HUES6 (cell line): Measurements from ENCODE around the gene GFI1.

ENCODE experiments used
- H3K27ac ChIP-seq: 2 replicates; pipeline ENCODE4 v1.7.0; 2013; ENCODE audit warnings: low read depth, mild to moderate bottlenecking, low read length, inconsistent platforms
- H3K27me3 ChIP-seq: 2 replicates; pipeline ENCODE4 v1.6.1; 2013; ENCODE audit warnings: low read length; ENCODE audit not compliant: control insufficient read depth, insufficient read depth
- H3K36me3 ChIP-seq: 2 replicates; pipeline ENCODE4 v1.6.1; 2013; ENCODE audit warnings: low read length; ENCODE audit not compliant: control insufficient read depth, insufficient read depth
- H3K4me1 ChIP-seq: 2 replicates; pipeline ENCODE4 v1.6.1; 2013; ENCODE audit warnings: low read length; ENCODE audit not compliant: control insufficient read depth, insufficient read depth
- H3K4me3 ChIP-seq: 2 replicates; pipeline ENCODE4 v1.5.1; 2013; ENCODE audit warnings: low read depth, low read length
- H3K9ac ChIP-seq: one replicate; pipeline ENCODE4 v1.6.1; 2013; ENCODE audit warnings: mild to moderate bottlenecking, low read length
- H3K9me3 ChIP-seq: 2 replicates; pipeline ENCODE4 v1.6.1; 2013; ENCODE audit warnings: low read depth, low read length; ENCODE audit not compliant: control insufficient read depth, insufficient read depth

GFI1 gene

DNA sequence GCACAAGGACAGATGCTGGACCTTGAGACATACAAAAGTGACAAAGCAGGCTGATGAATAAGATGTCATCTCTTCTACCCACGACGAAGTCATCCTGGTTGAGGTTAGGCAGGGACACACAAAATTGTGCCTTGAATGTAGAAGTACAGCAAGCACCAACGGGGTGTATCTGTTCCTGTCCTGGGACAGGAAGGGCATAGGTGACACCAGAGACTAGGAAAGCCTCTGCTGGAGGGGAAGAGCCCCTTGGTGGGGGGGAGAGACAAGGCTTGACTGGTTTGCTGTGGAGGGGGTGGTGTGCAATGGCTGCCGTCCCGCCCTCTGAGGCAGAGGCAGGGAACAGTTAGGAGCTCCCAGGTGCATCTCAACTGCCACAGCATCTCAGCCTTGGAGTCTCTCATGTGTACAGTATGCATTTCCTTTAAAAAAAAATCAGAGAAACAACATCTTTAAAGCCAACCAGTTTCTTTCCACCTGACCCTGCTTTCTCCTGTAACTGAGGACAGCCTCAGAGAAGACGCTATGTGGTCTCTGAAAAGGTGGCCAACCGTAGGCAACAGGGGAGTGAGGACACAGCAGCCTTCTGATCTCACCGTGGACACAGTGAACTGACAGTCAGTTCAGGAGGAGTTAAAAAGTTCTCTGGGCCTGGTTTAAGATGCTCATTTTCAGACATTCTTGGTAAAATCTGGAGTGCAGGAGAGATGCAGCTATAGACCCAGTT, 17.7 kb upstream of the GFI1 start:
- no peak overlapping the region for H3K4me3 ChIP-seq
- no peaks in the 10 kb centered on the region for H3K9me3 ChIP-seq
- no peak overlapping the region for H3K27ac ChIP-seq
- no peaks in the 10 kb centered on the region for H3K4me1 ChIP-seq
- H3K27me3 ChIP-seq, result no peaks in the 10 kb centered on the region
- no peaks in the 10 kb centered on the region for H3K36me3 ChIP-seq
- H3K9ac ChIP-seq, result no peak overlapping the region

DNA sequence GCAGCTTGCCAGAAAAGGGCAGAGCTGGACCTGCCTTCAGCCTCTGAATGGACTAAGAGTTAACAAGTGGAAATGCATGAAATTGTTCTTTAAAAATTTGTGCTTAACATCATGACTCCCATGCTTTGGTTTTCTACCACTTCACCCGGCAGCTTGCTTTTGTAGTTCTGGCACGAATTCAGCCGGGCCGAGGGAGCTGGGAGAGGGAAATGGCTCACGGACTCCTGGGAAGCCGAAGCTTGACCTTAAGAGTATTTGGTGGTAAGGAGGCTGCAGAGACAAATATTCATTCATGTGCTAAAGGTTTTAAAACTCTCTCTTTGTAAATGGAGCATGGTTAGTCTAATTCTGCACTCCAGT, 17.2 kb upstream of the GFI1 start:
- H3K27me3 ChIP-seq, result no peaks in the 10 kb centered on the region
- H3K4me3 ChIP-seq, result no peak overlapping the region
- no peaks in the 10 kb centered on the region for H3K36me3 ChIP-seq
- no peaks in the 10 kb centered on the region for H3K4me1 ChIP-seq
- no peak overlapping the region for H3K9ac ChIP-seq
- no peaks in the 10 kb centered on the region for H3K9me3 ChIP-seq
- no peak overlapping the region for H3K27ac ChIP-seq

DNA sequence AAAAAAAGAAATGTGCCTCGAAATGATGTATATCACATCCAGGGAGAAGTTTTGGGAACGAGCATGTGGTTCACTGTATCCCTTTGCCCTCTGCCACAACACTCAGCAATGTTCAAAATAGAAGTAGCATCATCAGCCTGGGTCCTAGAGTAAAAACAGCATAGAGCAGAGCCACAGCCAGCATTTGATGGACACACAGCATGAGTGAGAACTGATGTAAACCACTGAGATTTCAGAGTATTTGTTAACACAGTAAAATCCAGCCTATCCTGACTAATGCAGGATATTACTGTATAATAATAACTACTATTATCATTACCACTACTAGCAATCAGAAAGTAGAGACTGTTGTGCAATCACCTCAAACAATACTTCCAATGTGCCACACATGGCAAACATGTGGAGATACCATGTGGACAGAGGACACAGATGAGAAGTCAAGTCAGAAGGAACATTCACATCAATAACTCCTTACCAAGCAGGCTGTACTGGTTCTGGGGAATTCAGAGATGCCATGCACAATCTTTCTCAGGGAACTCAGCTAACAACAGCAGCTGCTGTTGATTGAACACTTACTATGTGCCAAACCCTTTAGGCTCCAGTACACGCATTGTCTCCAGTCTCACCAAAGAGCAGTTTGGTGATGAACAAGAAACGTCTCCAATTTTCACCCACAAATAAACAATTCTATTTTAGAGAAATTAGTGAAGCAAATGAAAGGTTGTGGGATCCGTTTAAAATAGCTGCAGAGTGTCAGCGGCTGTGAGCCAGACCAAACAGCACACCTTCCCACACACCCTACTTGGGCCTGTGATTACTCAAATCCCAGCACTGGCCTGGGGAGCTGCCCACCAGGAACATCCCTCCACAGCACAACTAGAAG, 16.6 kb upstream of the GFI1 start:
- Histone ChIP-seq H3K27me3 (no peaks in the 10 kb centered on the region), H3K9me3 (no peaks in the 10 kb centered on the region), H3K9ac (no peak overlapping the region), H3K4me3 (no peak overlapping the region), H3K4me1 (no peaks in the 10 kb centered on the region), H3K36me3 (no peaks in the 10 kb centered on the region), H3K27ac (no peak overlapping the region)

DNA sequence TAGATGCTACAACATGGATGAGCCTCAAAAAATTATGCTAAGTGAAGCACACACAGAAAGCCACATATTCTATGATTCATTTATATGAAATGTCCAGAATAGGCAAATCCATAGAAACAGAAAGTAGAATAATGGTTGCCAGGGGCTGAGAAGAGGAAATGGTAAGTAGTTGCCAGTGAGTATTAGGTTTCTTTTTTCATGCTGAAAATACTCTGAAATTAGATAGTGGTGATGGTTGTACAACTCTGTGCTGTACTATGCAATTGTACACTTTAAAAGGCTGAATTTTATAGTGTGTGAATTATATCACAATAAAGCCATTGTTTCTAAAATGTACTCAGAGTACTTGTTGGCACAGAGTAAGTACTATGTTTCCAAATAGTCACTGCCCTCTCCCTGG, 15.5 kb upstream of the GFI1 start:
- no peaks in the 10 kb centered on the region for H3K9me3 ChIP-seq
- no peak overlapping the region for H3K4me3 ChIP-seq
- no peaks in the 10 kb centered on the region for H3K36me3 ChIP-seq
- H3K27me3 ChIP-seq, result no peaks in the 10 kb centered on the region
- H3K4me1 ChIP-seq, result no peaks in the 10 kb centered on the region
- H3K27ac ChIP-seq, result no peak overlapping the region
- no peak overlapping the region for H3K9ac ChIP-seq

DNA sequence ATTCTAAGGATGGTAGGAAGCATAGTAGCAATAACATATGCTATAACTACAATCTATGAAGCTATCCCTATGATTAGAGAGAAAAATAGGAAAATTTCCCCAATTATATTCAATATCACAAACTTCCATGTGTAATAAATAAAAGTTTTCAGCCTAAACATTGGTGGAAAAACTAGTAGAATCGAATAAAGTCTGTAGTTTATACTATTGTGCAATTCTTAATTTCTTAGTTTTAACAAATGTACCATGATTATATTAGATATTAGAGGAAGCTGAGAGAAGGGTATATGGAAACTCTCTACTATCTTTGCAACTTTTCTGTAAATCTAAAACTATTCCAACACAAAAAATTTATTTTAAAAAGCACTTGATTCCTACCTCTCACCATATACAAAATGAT, 13.8 kb upstream of the GFI1 start:
- Histone ChIP-seq H3K9ac (no peak overlapping the region), H3K36me3 (no peaks in the 10 kb centered on the region), H3K4me3 (no peak overlapping the region), H3K4me1 (no peaks in the 10 kb centered on the region), H3K9me3 (no peaks in the 10 kb centered on the region), H3K27me3 (no peaks in the 10 kb centered on the region), H3K27ac (no peak overlapping the region)

DNA sequence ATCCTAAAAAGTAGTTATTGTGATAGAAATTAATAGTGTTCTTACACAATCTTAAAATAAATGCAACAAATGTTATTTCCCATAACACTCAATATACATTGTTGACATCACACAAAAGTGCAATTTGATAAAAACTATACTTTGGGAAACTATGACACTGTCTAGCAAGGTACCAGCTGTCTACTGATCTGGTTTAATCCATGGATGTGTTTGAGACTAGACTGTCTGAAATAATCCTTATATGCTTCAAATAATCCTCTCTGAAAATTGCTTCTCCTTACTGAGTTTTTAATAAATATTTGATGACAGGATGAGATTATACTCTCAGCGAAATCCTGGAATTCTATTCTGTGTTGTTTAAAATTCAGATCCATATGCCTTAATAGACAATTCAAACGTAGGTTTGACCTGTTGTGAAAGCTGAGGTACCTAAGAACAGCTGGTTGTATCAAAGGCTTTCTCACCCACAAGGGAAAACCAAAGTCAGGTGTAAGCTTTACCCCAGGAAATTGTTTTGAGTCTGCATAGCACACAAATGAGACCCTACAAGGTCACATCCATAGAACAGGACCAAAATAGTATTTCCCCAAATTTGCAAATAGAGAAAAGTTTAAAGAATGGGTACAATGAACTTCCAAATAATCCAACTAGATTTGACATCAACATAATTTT, 8.8 kb upstream of the GFI1 start:
- H3K36me3 ChIP-seq, result no peaks in the 10 kb centered on the region
- H3K9me3 ChIP-seq, result no peaks in the 10 kb centered on the region
- no peaks in the 10 kb centered on the region for H3K4me1 ChIP-seq
- H3K9ac ChIP-seq, result no peak overlapping the region
- H3K4me3 ChIP-seq, result no peak overlapping the region
- H3K27ac ChIP-seq, result no peak overlapping the region
- peaks cover 4% of the 10 kb centered on the region for H3K27me3 ChIP-seq

DNA sequence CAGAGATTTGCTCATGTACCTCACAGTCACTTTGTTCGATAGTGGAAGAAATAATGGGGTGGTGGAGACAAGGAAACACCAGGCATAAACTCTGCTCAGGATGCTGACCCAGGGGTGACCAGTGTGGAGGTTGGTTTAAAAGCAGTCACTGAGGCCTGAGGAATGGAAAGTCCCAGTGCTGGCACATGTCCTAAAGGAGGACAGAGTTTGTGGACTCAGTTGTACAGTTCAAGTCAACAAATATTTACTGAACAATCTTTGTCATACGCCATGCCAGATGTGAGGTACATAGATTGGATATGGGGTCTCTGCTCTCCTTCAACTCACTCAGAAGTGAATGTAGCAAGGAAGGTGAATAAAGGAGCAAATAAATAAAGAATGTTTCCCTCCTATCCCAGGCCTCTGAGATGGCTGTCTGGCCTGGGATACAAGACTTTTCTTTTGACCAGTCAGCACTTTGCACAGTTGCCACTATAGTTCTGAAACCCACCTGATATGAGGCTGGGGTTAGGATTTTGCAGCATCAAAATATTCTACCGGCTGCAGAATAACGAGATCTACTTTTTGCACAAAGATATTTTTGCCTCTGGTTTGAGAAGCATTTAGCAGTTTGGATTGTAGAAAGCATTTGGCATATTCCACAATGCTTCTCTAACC, 7.9 kb upstream of the GFI1 start:
- Histone ChIP-seq H3K27ac (no peak overlapping the region), H3K9ac (no peak overlapping the region), H3K9me3 (no peaks in the 10 kb centered on the region), H3K36me3 (no peaks in the 10 kb centered on the region), H3K27me3 (peaks cover 7% of the 10 kb centered on the region), H3K4me3 (no peak overlapping the region), H3K4me1 (no peaks in the 10 kb centered on the region)

DNA sequence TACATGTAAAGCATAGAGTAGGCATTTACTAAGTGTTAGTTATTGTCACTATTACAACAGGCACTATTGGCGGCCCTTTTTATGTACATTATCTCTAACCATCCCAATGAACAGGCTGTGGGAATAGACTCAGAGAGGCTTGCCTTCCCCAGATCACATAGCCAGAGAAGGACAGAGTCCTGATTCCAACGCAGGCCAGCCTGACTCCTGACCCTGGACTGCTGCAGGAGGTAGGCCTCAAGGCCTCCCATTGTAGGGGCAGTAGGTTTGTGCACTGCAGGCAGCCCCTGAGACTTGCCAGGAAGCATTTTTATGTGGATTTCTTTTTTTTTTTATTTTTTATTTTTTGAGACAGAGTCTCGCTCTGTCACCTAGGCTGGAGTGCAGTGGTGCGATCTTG, 6.4 kb upstream of the GFI1 start:
- Histone ChIP-seq H3K36me3 (no peaks in the 10 kb centered on the region), H3K27ac (no peak overlapping the region), H3K27me3 (peaks cover 22% of the 10 kb centered on the region), H3K9ac (no peak overlapping the region), H3K9me3 (no peaks in the 10 kb centered on the region), H3K4me3 (no peak overlapping the region), H3K4me1 (no peaks in the 10 kb centered on the region)

DNA sequence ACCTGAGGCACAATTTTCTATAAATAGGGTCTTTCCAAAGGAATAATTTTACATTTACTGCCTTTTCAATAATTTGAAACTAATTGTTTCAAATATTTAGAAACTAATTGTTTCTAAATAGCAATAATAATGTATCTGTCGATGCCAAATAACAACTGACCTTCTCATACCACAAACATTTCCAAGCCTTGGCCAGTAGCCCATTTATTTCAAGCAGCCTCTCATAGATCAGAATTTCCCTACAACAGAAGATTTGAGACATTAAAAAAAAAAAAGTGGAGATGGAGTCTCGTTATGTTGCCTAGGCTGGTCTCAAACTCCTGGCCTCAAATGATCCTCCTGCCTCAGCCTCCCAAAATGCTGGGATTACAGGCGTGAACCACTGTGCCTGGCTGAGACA, 2.1 kb upstream of the GFI1 start:
- Histone ChIP-seq H3K9ac (no peak overlapping the region), H3K4me1 (peaks cover 13% of the 10 kb centered on the region), H3K27ac (no peak overlapping the region), H3K9me3 (no peaks in the 10 kb centered on the region), H3K36me3 (no peaks in the 10 kb centered on the region), H3K4me3 (no peak overlapping the region), H3K27me3 (peaks cover 65% of the 10 kb centered on the region)

DNA sequence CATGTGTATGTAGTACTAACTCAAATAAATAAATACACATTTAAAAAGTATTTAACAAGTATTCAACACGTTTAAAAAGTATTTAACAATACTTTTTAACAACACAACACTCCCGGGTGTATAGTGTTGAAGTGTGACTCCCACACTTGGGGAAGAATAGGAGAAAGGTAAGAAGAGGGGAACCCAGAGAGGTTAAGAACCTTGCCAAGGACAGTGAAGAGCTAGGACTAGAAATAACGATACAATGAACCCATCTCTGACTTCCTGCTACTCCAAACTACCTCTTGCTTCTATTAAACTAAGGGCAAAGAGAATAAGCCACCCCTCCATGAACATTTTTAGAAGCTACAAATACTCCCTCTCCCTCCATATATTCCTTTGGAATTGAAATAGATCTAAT, 1.7 kb upstream of the GFI1 start:
- H3K4me3 ChIP-seq, result no peak overlapping the region
- H3K9ac ChIP-seq, result no peak overlapping the region
- peaks cover 14% of the 10 kb centered on the region for H3K4me1 ChIP-seq
- H3K27me3 ChIP-seq, result peaks cover 69% of the 10 kb centered on the region
- H3K9me3 ChIP-seq, result no peaks in the 10 kb centered on the region
- no peaks in the 10 kb centered on the region for H3K36me3 ChIP-seq
- H3K27ac ChIP-seq, result no peak overlapping the region
